ENCODE measurements around the gene PCDHGB3.
A peak's percentile ranks its signal among the peaks of the same experiment; 100 is the strongest.

GRCh38 chr5:141349917-141350619 is 20.0 kb upstream of the PCDHGB3 start, which contains the start of gene PCDHGB1:
- TF ChIP-seq CTCF (conservative IDR thresholded peaks at IDR 0.05 in 1 of 2, IDR thresholded peaks at IDR 0.05 in 1 of 2; ENCODE audit: extremely low read depth in 1 of 2, insufficient read depth in 1 of 2, low read depth in 1 of 2, low read length in 2 of 2) (peak; percentile 22 to 26), EZH2 (IDR thresholded peaks at IDR 0.05; ENCODE audit: borderline replicate concordance, low read length) (no peak)
